H9 (cell line): ENCODE results near the gene SPIB. TPM values are rescaled to one million over a fixed set of nuclear protein-coding genes. Genes with fewer than 3 reads are reported as not detected.

Source experiments
- DNase-seq: peaks from one replicate; pipeline ENCODE4 v3.0.0-alpha.2; 2017
- H2AFZ ChIP-seq: one replicate; pipeline ENCODE4 v1.6.1; 2013; ENCODE audit warnings: mild to moderate bottlenecking, low read length, control low read depth, moderate library complexity
- H2AK5ac ChIP-seq: 2 replicates; pipeline ENCODE4 v1.6.1; 2013; ENCODE audit warnings: low read length, control low read depth, mixed read lengths; ENCODE audit not compliant: insufficient read length
- H2BK120ac ChIP-seq: one replicate; pipeline ENCODE4 v1.6.1; 2013; ENCODE audit warnings: low read depth, mild to moderate bottlenecking, low read length, control low read depth, inconsistent platforms; ENCODE audit not compliant: poor library complexity, severe bottlenecking
- H2BK12ac ChIP-seq: 2 replicates; pipeline ENCODE4 v1.6.1; 2013; ENCODE audit warnings: low read length, control low read depth, mixed read lengths, low read depth; ENCODE audit not compliant: insufficient read length
- H2BK15ac ChIP-seq: 2 replicates; pipeline ENCODE4 v1.6.1; 2013; ENCODE audit warnings: low read depth, low read length, control low read depth
- H2BK20ac ChIP-seq: one replicate; pipeline ENCODE4 v1.6.1; 2013; ENCODE audit warnings: low read depth, mild to moderate bottlenecking, low read length, control low read depth, inconsistent platforms; ENCODE audit not compliant: poor library complexity, severe bottlenecking
- H2BK5ac ChIP-seq: 2 replicates; pipeline ENCODE4 v1.6.1; 2013; ENCODE audit warnings: low read length, control low read depth, mixed read lengths; ENCODE audit not compliant: insufficient read length
- H3K14ac ChIP-seq: 2 replicates; pipeline ENCODE4 v1.6.1; 2013; ENCODE audit warnings: low read length, control low read depth; ENCODE audit not compliant: insufficient read depth
- H3K18ac ChIP-seq: 2 replicates; pipeline ENCODE4 v1.6.1; 2013; ENCODE audit warnings: low read depth, mild to moderate bottlenecking, mixed read lengths, low read length, control low read depth; ENCODE audit not compliant: insufficient read length
- H3K23ac ChIP-seq: 2 replicates; pipeline ENCODE4 v1.6.1; 2013; ENCODE audit warnings: low read length, control low read depth, mixed read lengths, low read depth; ENCODE audit not compliant: insufficient read length
- H3K23me2 ChIP-seq: 2 replicates; pipeline ENCODE4 v1.6.1; 2013; ENCODE audit warnings: low read depth, mild to moderate bottlenecking, mixed read lengths, low read length, control low read depth; ENCODE audit not compliant: insufficient read length, poor library complexity, severe bottlenecking
- H3K27ac ChIP-seq: 2 replicates; pipeline ENCODE4 v1.5.1; 2013; ENCODE audit warnings: low read length, control low read depth, mixed read lengths, low read depth; ENCODE audit not compliant: insufficient read length
- H3K27me3 ChIP-seq: 2 replicates; pipeline ENCODE4 v1.6.1; 2013; ENCODE audit warnings: low read length, control low read depth, inconsistent platforms; ENCODE audit not compliant: insufficient read depth
- H3K4ac ChIP-seq: 2 replicates; pipeline ENCODE4 v1.6.1; 2013; ENCODE audit warnings: low read depth, mild to moderate bottlenecking, control low read depth, inconsistent platforms, low read length, moderate library complexity
- H3K4me1 ChIP-seq: 2 replicates; pipeline ENCODE4 v1.6.1; 2013; ENCODE audit warnings: low read length, control low read depth, inconsistent platforms; ENCODE audit not compliant: insufficient read depth
- H3K4me2 ChIP-seq: 2 replicates; pipeline ENCODE4 v1.6.1; 2013; ENCODE audit warnings: low read length, control low read depth, mixed read lengths; ENCODE audit not compliant: insufficient read length, insufficient read depth
- H3K56ac ChIP-seq: 2 replicates; pipeline ENCODE4 v1.6.1; 2013; ENCODE audit warnings: low read depth, mild to moderate bottlenecking, mixed read lengths, low read length, control low read depth; ENCODE audit not compliant: insufficient read length
- H3K79me1 ChIP-seq: 2 replicates; pipeline ENCODE4 v1.6.1; 2013; ENCODE audit warnings: low read depth, mild to moderate bottlenecking, moderate library complexity, low read length, control low read depth, inconsistent platforms; ENCODE audit not compliant: insufficient read depth, poor library complexity, severe bottlenecking
- H3K79me2 ChIP-seq: 2 replicates; pipeline ENCODE4 v1.6.1; 2013; ENCODE audit warnings: low read length, control low read depth, inconsistent platforms; ENCODE audit not compliant: insufficient read depth
- H3K9ac ChIP-seq: 2 replicates; pipeline ENCODE4 v1.6.1; 2013; ENCODE audit warnings: low read length, control low read depth, mixed read lengths; ENCODE audit not compliant: insufficient read length; ENCODE audit errors: extremely low read depth
- H3K9me3 ChIP-seq: one replicate; pipeline ENCODE4 v1.6.1; 2013; ENCODE audit warnings: low read depth, low read length, inconsistent platforms; ENCODE audit not compliant: control insufficient read depth
- H3T11ph ChIP-seq: one replicate; pipeline ENCODE4 v1.6.1; 2013; ENCODE audit warnings: mild to moderate bottlenecking, low read length, control low read depth, inconsistent platforms
- H4K20me1 ChIP-seq: one replicate; pipeline ENCODE4 v1.6.1; 2013; ENCODE audit not compliant: control insufficient read depth, insufficient read length, insufficient read depth
- H4K5ac ChIP-seq: 2 replicates; pipeline ENCODE4 v1.6.1; 2013; ENCODE audit warnings: low read depth, mild to moderate bottlenecking, mixed read lengths, low read length, control low read depth; ENCODE audit not compliant: insufficient read length
- H4K8ac ChIP-seq: replicated peaks from 2 replicates; pipeline ENCODE4 v1.6.1; 2013; ENCODE audit warnings: low read length, control low read depth, mixed read lengths, low read depth; ENCODE audit not compliant: insufficient read length
- H4K91ac ChIP-seq: 2 replicates; pipeline ENCODE4 v1.6.1; 2013; ENCODE audit warnings: low read depth, mild to moderate bottlenecking, moderate library complexity, mixed read lengths, low read length, control low read depth; ENCODE audit not compliant: insufficient read length
- H3K27ac Mint-ChIP-seq, 3 experiments: 2 replicates in 2 of 3; 3 replicates in 1 of 3; pipeline ENCODE4 v1.8.0; 2020 to 2021; ENCODE audit warnings: mixed read lengths in 3 of 3, mild to moderate bottlenecking in 1 of 3, moderate library complexity in 1 of 3
- H3K27me3 Mint-ChIP-seq: 2 replicates; pipeline ENCODE4 v1.8.0; 2021; ENCODE audit warnings: low read depth, mild to moderate bottlenecking, moderate library complexity, mixed read lengths
- H3K36me3 Mint-ChIP-seq, 3 experiments: 2 replicates in 2 of 3; 3 replicates in 1 of 3; pipeline ENCODE4 v1.8.0; 2020 to 2021; ENCODE audit warnings: low read depth in 3 of 3, mixed read lengths in 3 of 3; ENCODE audit not compliant: insufficient read depth in 1 of 3
- H3K4me1 Mint-ChIP-seq, 2 experiments: 2 replicates each; pipeline ENCODE4 v1.8.0; 2020; ENCODE audit warnings: mixed read lengths in 2 of 2
- H3K4me3 Mint-ChIP-seq, 2 experiments: 2 replicates in 1 of 2; 3 replicates in 1 of 2; pipeline ENCODE4 v1.8.0; 2020 to 2021; ENCODE audit warnings: mild to moderate bottlenecking in 2 of 2, mixed read lengths in 2 of 2, moderate library complexity in 1 of 2
- H3K9me3 Mint-ChIP-seq, 2 experiments: 2 replicates in 1 of 2; 3 replicates in 1 of 2; pipeline ENCODE4 v1.8.0; 2020; ENCODE audit warnings: mild to moderate bottlenecking in 2 of 2, mixed read lengths in 2 of 2, moderate library complexity in 1 of 2
- WGBS: extraction: QIAGEN DNeasy Blood & Tissue Kit; methylation state at CpG from one replicate; pipeline ENCODE4 v1.1.7; 2013; ENCODE audit warnings: missing lambda C conversion rate, low lambda C conversion rate, mixed read lengths; ENCODE audit not compliant: insufficient read length; ENCODE audit errors: extremely low coverage; 5-methylcytosine and 5-hydroxymethylcytosine counted together
- total RNA-seq: library from RNA; stranded (reverse); gene quantifications from 2 replicates; pipeline ENCODE4 v1.2.1, GENCODE V29; 2021
- TF ChIP-seq, protein P1 (sequence below): fragments of 200-600 bp; sonication (generic); conservative IDR thresholded peaks from 3 replicates; pipeline ENCODE4 v1.8.0; 2021; ENCODE audit warnings: antibody characterized with exemption, mild to moderate bottlenecking

The SPIB gene
- total RNA-seq, 1 experiment from 2014 or later, result 33.3 TPM

GRCh38 chr19:50399368-50399745 lies 19.4 kb upstream of the SPIB start:
- Histone ChIP-seq H3K23me2 (no peaks in the 10 kb centered on the region), H3K9ac (no peak overlapping the region), H2BK20ac (no peak overlapping the region), H2BK15ac (no peak overlapping the region), H3K79me1 (no peaks in the 10 kb centered on the region), H3K9me3 (no peaks in the 10 kb centered on the region), H4K5ac (no peak overlapping the region), H3K27me3 (no peaks in the 10 kb centered on the region), H3K14ac (no peak overlapping the region), H2AK5ac (no peak overlapping the region), H2BK12ac (no peak overlapping the region), H2BK120ac (no peak overlapping the region), H3K23ac (no peak overlapping the region), H3T11ph (no peak overlapping the region), H4K8ac (no peak overlapping the region), H3K4me1 (no peaks in the 10 kb centered on the region), H3K4me2 (no peak overlapping the region), H4K91ac (no peak overlapping the region), H3K27ac (no peak overlapping the region), H3K18ac (no peak overlapping the region), H3K79me2 (no peaks in the 10 kb centered on the region; the same call in 1 of the 2 replicates), H2BK5ac (no peak overlapping the region), H3K4ac (no peak overlapping the region), H4K20me1 (no peaks in the 10 kb centered on the region), H3K56ac (no peak overlapping the region), H2AFZ (no peak overlapping the region)
- H3K4me1 Mint-ChIP-seq, result no peaks in the 10 kb centered on the region
- no peak overlapping the region for H3K4me3 Mint-ChIP-seq
- WGBS, result no CpG with 5 or more reads among the region's 10 CpGs
- H3K27me3 Mint-ChIP-seq, result no peaks in the 10 kb centered on the region
- peak overlapping the region in 1 of 3 experiments; percentile 30; a peak in 1 of 7 replicates for H3K27ac Mint-ChIP-seq
- TF ChIP-seq, protein P1, sequence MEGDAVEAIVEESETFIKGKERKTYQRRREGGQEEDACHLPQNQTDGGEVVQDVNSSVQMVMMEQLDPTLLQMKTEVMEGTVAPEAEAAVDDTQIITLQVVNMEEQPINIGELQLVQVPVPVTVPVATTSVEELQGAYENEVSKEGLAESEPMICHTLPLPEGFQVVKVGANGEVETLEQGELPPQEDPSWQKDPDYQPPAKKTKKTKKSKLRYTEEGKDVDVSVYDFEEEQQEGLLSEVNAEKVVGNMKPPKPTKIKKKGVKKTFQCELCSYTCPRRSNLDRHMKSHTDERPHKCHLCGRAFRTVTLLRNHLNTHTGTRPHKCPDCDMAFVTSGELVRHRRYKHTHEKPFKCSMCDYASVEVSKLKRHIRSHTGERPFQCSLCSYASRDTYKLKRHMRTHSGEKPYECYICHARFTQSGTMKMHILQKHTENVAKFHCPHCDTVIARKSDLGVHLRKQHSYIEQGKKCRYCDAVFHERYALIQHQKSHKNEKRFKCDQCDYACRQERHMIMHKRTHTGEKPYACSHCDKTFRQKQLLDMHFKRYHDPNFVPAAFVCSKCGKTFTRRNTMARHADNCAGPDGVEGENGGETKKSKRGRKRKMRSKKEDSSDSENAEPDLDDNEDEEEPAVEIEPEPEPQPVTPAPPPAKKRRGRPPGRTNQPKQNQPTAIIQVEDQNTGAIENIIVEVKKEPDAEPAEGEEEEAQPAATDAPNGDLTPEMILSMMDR, result no peak
- no peaks in the 10 kb centered on the region for H3K9me3 Mint-ChIP-seq
- DNase-seq, result no peak
- peaks cover 24 to 47% (median 40%) of the 10 kb centered on the region in 3 experiments for H3K36me3 Mint-ChIP-seq
